HCT116 (cell line): ENCODE results near the gene MIS18A. TPM values are rescaled to one million over a fixed set of nuclear protein-coding genes. Genes with fewer than 3 reads are reported as not detected.

ENCODE experiments used
- ATAC-seq: fragments of 200-7000 bp; cut with Tn5 transposase; 2 replicates; pipeline ENCODE4 v1.9.1; 2020; ENCODE audit warnings: mild to moderate bottlenecking, moderate library complexity
- BruUV-seq: library from RNA; stranded (reverse); fragments of 400-500 nt; replicated peaks from 2 replicates; lab custom pipeline; 2021; lab: Mats Ljungman, UMichigan
- CTCF ChIA-PET: fragments of 300-600 bp; sonication (Branson Sonifier 250); formaldehyde crosslinking; loops from one replicate; lab custom pipeline; 2021; ENCODE audit warnings: antibody characterized with exemption; lab: Charles Lee
- POLR2A ChIA-PET: fragments of 300-600, 350-600 bp; sonication (Branson Sonifier 250); formaldehyde crosslinking; loops from one replicate; lab custom pipeline; 2021; ENCODE audit warnings: antibody characterized with exemption; lab: Charles Lee
- RAD21 ChIA-PET, 2 experiments: fragments of 300-600 bp; sonication (Branson Sonifier 250); formaldehyde crosslinking; loops; one replicate each; lab custom pipeline; 2023; ENCODE audit warnings: low total read pairs in 2 of 2; ENCODE audit not compliant: uncharacterized antibody in 2 of 2, unreplicated experiment in 2 of 2, low non-redundant PET in 1 of 2; lab: Charles Lee
- DNase-seq: peaks from one replicate; pipeline ENCODE4 v3.0.0-alpha.2; 2010; ENCODE audit warnings: low read depth, low spot score
- H2AFZ ChIP-seq: fragments of 200-600 bp; shearing (Covaris generic), sonication (generic); 2 replicates; pipeline ENCODE4 v1.6.1; 2017; ENCODE audit warnings: low read depth, mixed run types, mixed read lengths, antibody characterized with exemption, low read length; ENCODE audit not compliant: poor library complexity, severe bottlenecking
- H3K27ac ChIP-seq: 2 replicates; pipeline ENCODE4 v1.5.1; 2012; ENCODE audit warnings: low read depth, low read length
- H3K27me3 ChIP-seq: fragments of 200-600 bp; sonication (generic); 2 replicates; pipeline ENCODE4 v1.6.1; 2016; ENCODE audit warnings: mixed run types, low read length, mixed read lengths; ENCODE audit not compliant: insufficient read depth
- H3K36me3 ChIP-seq, 2 experiments: fragments of 200-500 bp in 1 of 2; fragments of 200-600 bp in 1 of 2; sonication (Bioruptor generic) in 1 of 2; sonication (generic) in 1 of 2; 2 replicates each; pipeline versions ENCODE4 v1.5.1 to v1.6.1; 2014 to 2016; ENCODE audit warnings: low read length in 2 of 2, inconsistent platforms in 1 of 2, mixed read lengths in 1 of 2, mixed run types in 1 of 2; ENCODE audit not compliant: insufficient read depth in 2 of 2, control insufficient read depth in 1 of 2
- H3K4me1 ChIP-seq, 2 experiments: fragments of 200-600 bp in 1 of 2; sonication (generic) in 1 of 2; 2 replicates each; pipeline versions ENCODE4 v1.5.1 to v1.6.1; 2012 to 2017; ENCODE audit warnings: low read length in 2 of 2, inconsistent platforms in 1 of 2, mild to moderate bottlenecking in 1 of 2, mixed read lengths in 1 of 2, mixed run types in 1 of 2, moderate library complexity in 1 of 2; ENCODE audit not compliant: insufficient read depth in 2 of 2, control insufficient read depth in 1 of 2
- H3K4me2 ChIP-seq: fragments of 200-600 bp; sonication (generic); 2 replicates; pipeline ENCODE4 v1.6.1; 2017; ENCODE audit warnings: mixed run types, low read length, mixed read lengths
- H3K4me3 ChIP-seq, 2 experiments: fragments of 200-600 bp in 1 of 2; sonication (generic) in 1 of 2; replicated peaks in 1 of 2; 2 replicates each; pipeline ENCODE4 v1.5.1; 2011 to 2016; ENCODE audit warnings: low read length in 2 of 2, control low read depth in 1 of 2, low read depth in 1 of 2, mild to moderate bottlenecking in 1 of 2, mixed read lengths in 1 of 2, mixed run types in 1 of 2
- H3K79me2 ChIP-seq: fragments of 200-600 bp; sonication (generic); 2 replicates; pipeline ENCODE4 v1.6.1; 2017; ENCODE audit warnings: mild to moderate bottlenecking, mixed run types, low read length, moderate library complexity, mixed read lengths; ENCODE audit not compliant: insufficient read depth
- H3K9ac ChIP-seq: fragments of 200-600 bp; sonication (generic); 2 replicates; pipeline ENCODE4 v1.6.1; 2016; ENCODE audit warnings: low read length, mixed read lengths
- H3K9me2 ChIP-seq: fragments of 200-600 bp; sonication (generic), shearing (Covaris generic); 2 replicates; pipeline ENCODE4 v1.6.1; 2017; ENCODE audit warnings: mixed run types, mild to moderate bottlenecking, moderate library complexity; ENCODE audit not compliant: insufficient read depth
- H3K9me3 ChIP-seq, 2 experiments: fragments of 200-500 bp in 1 of 2; fragments of 200-600 bp in 1 of 2; sonication (Bioruptor generic) in 1 of 2; sonication (generic) in 1 of 2; 2 replicates each; pipeline ENCODE4 v1.6.1; 2014 to 2017; ENCODE audit warnings: low read length in 2 of 2, mixed read lengths in 2 of 2, inconsistent platforms in 1 of 2, low read depth in 1 of 2, mild to moderate bottlenecking in 1 of 2, mixed run types in 1 of 2, moderate library complexity in 1 of 2; ENCODE audit not compliant: control insufficient read depth in 1 of 2, insufficient read depth in 1 of 2
- H4K20me1 ChIP-seq: fragments of 200-600 bp; sonication (generic), shearing (Covaris generic); 2 replicates; pipeline ENCODE4 v1.6.1; 2017; ENCODE audit warnings: mixed run types, mild to moderate bottlenecking, moderate library complexity; ENCODE audit not compliant: insufficient read depth
- CBX3 ChIP-seq: IDR thresholded peaks from 2 replicates; pipeline ENCODE4 v1.6.1; 2012; ENCODE audit warnings: low read depth
- CEBPB ChIP-seq: IDR thresholded peaks from 2 replicates; pipeline ENCODE4 v1.6.1; 2012; ENCODE audit warnings: low read depth
- EGR1 ChIP-seq: IDR thresholded peaks from 2 replicates; pipeline ENCODE4 v1.6.1; 2012; ENCODE audit warnings: low read depth
- ELF1 ChIP-seq: IDR thresholded peaks from 2 replicates; pipeline ENCODE4 v1.6.1; 2012; ENCODE audit warnings: low read depth, borderline replicate concordance
- EZH2 ChIP-seq: fragments of 200-600 bp; sonication (generic); IDR thresholded peaks from 2 replicates; pipeline ENCODE4 v1.6.1; 2017; ENCODE audit warnings: antibody characterized with exemption, mixed run types
- EZH2phosphoT487 ChIP-seq: fragments of 200-600 bp; IDR thresholded peaks from 2 replicates; pipeline ENCODE4 v1.6.1; 2018; ENCODE audit warnings: antibody characterized with exemption, borderline replicate concordance
- FOSL1 ChIP-seq: IDR thresholded peaks from 2 replicates; pipeline ENCODE4 v1.6.1; 2012; ENCODE audit warnings: low read depth
- POLR2AphosphoS5 ChIP-seq: IDR thresholded peaks from 2 replicates; pipeline ENCODE4 v1.6.1; 2011; ENCODE audit warnings: mild to moderate bottlenecking, low read depth, low read length, moderate library complexity
- RAD21 ChIP-seq: IDR thresholded peaks from 2 replicates; pipeline ENCODE4 v1.6.1; 2012; ENCODE audit warnings: low read depth, mild to moderate bottlenecking
- SIN3A ChIP-seq: IDR thresholded peaks from 2 replicates; pipeline ENCODE4 v1.6.1; 2012; ENCODE audit warnings: low read depth
- TCF7L2 ChIP-seq: IDR thresholded peaks from 2 replicates; pipeline ENCODE4 v1.7.0; 2011; ENCODE audit warnings: borderline replicate concordance, inconsistent platforms; ENCODE audit not compliant: insufficient read depth, insufficient read length; ENCODE audit errors: extremely low read depth
- YY1 ChIP-seq: IDR thresholded peaks from 2 replicates; pipeline ENCODE4 v1.6.1; 2011; ENCODE audit warnings: low read length, low read depth, moderate library complexity, mild to moderate bottlenecking; ENCODE audit not compliant: insufficient replicate concordance; ENCODE audit errors: extremely low read depth
- intact Hi-C: fragments of 100-400 bp; cut with micrococcal nuclease; formaldehyde crosslinking; loops from 2 replicates; pipeline ENCODE4 v1.10.0; 2022
- total RNA-seq: library from RNA; stranded (reverse); gene quantifications from one replicate; pipeline ENCODE4 v1.2.1, GENCODE V29; 2021; ENCODE audit not compliant: unreplicated experiment
- TF ChIP-seq, protein P1 (sequence below): IDR thresholded peaks from 2 replicates; pipeline ENCODE4 v1.6.1; 2012
- TF ChIP-seq, protein P2 (sequence below): IDR thresholded peaks from 2 replicates; pipeline ENCODE4 v1.6.1; 2012
- TF ChIP-seq, protein P3 (sequence below), 3 experiments: fragments of 200-600 bp in 1 of 3; sonication (generic) in 1 of 3; IDR thresholded peaks in 2 of 3; conservative IDR thresholded peaks in 1 of 3; 2 replicates each; pipeline ENCODE4 v1.5.1; 2012 to 2017; ENCODE audit warnings: low read depth in 2 of 3, low read length in 2 of 3, antibody characterized with exemption in 1 of 3, borderline replicate concordance in 1 of 3, control low read depth in 1 of 3, mild to moderate bottlenecking in 1 of 3, mixed read lengths in 1 of 3, mixed run types in 1 of 3, moderate library complexity in 1 of 3; ENCODE audit not compliant: insufficient read depth in 1 of 3
- TF ChIP-seq, protein P4 (sequence below): IDR thresholded peaks from 2 replicates; pipeline ENCODE4 v1.6.1; 2012; ENCODE audit warnings: low read depth

Gene MIS18A
- total RNA-seq, 1 experiment from 2014 or later = 30.0 TPM

DNA sequence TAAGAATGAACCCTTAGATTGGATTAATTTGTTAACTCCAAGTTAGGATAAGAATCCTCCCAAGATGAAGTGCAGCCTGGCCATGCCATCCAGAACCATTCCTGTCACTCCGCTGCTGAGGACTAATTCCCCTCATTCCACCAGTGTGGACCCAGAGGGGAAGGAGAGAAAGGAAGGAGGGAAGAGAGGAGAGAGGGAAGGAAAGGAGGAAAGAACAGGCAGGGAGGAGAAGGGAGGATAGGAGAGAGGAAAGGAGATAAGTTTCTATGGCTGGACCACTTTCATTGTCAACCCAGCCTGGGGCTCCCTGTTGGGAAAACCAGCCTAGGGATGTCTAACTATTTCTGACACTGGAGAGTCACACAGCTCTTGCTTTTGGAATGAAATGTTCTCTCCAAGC, 24.5 kb upstream of the MIS18A start (continued):
- TF ChIP-seq, protein P1, sequence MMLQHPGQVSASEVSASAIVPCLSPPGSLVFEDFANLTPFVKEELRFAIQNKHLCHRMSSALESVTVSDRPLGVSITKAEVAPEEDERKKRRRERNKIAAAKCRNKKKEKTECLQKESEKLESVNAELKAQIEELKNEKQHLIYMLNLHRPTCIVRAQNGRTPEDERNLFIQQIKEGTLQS = no peak
- TF ChIP-seq RAD21 (no peak), EGR1 (no peak), ELF1 (no peak), POLR2AphosphoS5 (no peak), CEBPB (no peak), EZH2phosphoT487 (no peak), SIN3A (no peak)
- TF ChIP-seq, protein P2, sequence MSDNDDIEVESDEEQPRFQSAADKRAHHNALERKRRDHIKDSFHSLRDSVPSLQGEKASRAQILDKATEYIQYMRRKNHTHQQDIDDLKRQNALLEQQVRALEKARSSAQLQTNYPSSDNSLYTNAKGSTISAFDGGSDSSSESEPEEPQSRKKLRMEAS = no peak
- TF ChIP-seq, protein P3, sequence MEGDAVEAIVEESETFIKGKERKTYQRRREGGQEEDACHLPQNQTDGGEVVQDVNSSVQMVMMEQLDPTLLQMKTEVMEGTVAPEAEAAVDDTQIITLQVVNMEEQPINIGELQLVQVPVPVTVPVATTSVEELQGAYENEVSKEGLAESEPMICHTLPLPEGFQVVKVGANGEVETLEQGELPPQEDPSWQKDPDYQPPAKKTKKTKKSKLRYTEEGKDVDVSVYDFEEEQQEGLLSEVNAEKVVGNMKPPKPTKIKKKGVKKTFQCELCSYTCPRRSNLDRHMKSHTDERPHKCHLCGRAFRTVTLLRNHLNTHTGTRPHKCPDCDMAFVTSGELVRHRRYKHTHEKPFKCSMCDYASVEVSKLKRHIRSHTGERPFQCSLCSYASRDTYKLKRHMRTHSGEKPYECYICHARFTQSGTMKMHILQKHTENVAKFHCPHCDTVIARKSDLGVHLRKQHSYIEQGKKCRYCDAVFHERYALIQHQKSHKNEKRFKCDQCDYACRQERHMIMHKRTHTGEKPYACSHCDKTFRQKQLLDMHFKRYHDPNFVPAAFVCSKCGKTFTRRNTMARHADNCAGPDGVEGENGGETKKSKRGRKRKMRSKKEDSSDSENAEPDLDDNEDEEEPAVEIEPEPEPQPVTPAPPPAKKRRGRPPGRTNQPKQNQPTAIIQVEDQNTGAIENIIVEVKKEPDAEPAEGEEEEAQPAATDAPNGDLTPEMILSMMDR (IDR thresholded peaks at IDR 0.05 in 2 of 3, conservative IDR thresholded peaks at IDR 0.05 in 1 of 3; ENCODE audit: borderline replicate concordance in 1 of 3, insufficient read depth in 1 of 3, low read depth in 2 of 3, low read length in 2 of 3) = no peak
- TF ChIP-seq, all 23 proteins: peak for 0

DNA sequence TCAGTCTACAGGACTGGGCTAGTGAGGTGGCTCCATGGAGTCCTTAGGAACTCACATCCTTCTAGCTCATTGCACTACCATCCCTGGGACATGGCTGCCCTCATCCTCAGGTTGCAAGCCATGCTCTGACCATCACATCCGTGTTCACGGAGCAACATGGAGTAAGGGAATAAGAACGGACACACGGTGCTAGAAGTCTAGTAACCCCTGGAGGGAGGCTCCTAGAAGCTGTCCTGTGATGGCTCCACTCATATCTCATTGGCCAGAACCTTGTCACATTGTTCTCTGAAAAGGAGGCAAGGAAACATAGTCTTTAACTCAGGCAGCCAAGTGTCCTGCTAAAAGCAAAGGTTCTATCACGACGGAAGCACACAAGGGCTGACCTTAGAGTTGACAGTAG, 23.7 kb upstream of the MIS18A start:
- Histone ChIP-seq H3K27ac (no peak overlapping the region), H3K4me2 (no peak overlapping the region), H3K36me3 (peaks cover 0 to 18% of the 10 kb centered on the region in 2 experiments; a peak in 2 of 4 replicates), H2AFZ (no peak overlapping the region), H3K4me3 (no peak overlapping the region), H3K27me3 (no peaks in the 10 kb centered on the region), H3K9me2 (no peaks in the 10 kb centered on the region), H3K9me3 (no peaks in the 10 kb centered on the region), H3K9ac (no peak overlapping the region), H4K20me1 (peaks cover 5% of the 10 kb centered on the region; the same call in 1 of the 2 replicates), H3K4me1 (no peaks in the 10 kb centered on the region), H3K79me2 (no peaks in the 10 kb centered on the region)
- intact Hi-C loops = no loop called here
- CTCF ChIA-PET = no interaction called here
- no peak for DNase-seq
- ATAC-seq = no peak
- no TSS peak for BruUV-seq
- RAD21 ChIA-PET = no interaction called here
- POLR2A ChIA-PET = no interaction called here
- TF ChIP-seq ELF1 (no peak), EZH2 (no peak), FOSL1 (no peak), CBX3 (no peak), YY1 (no peak), CEBPB (no peak), EZH2phosphoT487 (no peak), EGR1 (no peak), TCF7L2 (no peak)
- TF ChIP-seq, protein P4, sequence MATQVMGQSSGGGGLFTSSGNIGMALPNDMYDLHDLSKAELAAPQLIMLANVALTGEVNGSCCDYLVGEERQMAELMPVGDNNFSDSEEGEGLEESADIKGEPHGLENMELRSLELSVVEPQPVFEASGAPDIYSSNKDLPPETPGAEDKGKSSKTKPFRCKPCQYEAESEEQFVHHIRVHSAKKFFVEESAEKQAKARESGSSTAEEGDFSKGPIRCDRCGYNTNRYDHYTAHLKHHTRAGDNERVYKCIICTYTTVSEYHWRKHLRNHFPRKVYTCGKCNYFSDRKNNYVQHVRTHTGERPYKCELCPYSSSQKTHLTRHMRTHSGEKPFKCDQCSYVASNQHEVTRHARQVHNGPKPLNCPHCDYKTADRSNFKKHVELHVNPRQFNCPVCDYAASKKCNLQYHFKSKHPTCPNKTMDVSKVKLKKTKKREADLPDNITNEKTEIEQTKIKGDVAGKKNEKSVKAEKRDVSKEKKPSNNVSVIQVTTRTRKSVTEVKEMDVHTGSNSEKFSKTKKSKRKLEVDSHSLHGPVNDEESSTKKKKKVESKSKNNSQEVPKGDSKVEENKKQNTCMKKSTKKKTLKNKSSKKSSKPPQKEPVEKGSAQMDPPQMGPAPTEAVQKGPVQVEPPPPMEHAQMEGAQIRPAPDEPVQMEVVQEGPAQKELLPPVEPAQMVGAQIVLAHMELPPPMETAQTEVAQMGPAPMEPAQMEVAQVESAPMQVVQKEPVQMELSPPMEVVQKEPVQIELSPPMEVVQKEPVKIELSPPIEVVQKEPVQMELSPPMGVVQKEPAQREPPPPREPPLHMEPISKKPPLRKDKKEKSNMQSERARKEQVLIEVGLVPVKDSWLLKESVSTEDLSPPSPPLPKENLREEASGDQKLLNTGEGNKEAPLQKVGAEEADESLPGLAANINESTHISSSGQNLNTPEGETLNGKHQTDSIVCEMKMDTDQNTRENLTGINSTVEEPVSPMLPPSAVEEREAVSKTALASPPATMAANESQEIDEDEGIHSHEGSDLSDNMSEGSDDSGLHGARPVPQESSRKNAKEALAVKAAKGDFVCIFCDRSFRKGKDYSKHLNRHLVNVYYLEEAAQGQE = no peak
- TF ChIP-seq, protein P3 (IDR thresholded peaks at IDR 0.05 in 2 of 3, conservative IDR thresholded peaks at IDR 0.05 in 1 of 3; ENCODE audit: borderline replicate concordance in 1 of 3, insufficient read depth in 1 of 3, low read depth in 2 of 3, low read length in 2 of 3) = no peak
- TF ChIP-seq, protein P2 = no peak
